MCF 10A (cell line): Measurements from ENCODE around the gene PTPRN2. TPM values are rescaled to one million over a fixed set of nuclear protein-coding genes. Genes with fewer than 3 reads are reported as not detected.

Source experiments
- BruUV-seq: library from RNA; stranded (reverse); fragments of 400-500 nt; replicated peaks from 2 replicates; lab custom pipeline; 2021; lab: Mats Ljungman, UMichigan
- CTCF ChIA-PET: fragments of 300-600 bp; sonication (Branson Sonifier 250); formaldehyde crosslinking; extraction: SDS; loops from one replicate; lab custom pipeline; 2021; ENCODE audit warnings: antibody characterized with exemption, inconsistent platforms; lab: Yijun Ruan, JAX
- POLR2A ChIA-PET: fragments of 300-600, 350-650 bp; sonication (Branson Sonifier 250); formaldehyde crosslinking; extraction: SDS; loops from one replicate; lab custom pipeline; 2020; ENCODE audit warnings: antibody characterized with exemption, inconsistent platforms; lab: Yijun Ruan, JAX
- DNase-seq: peaks from one replicate; pipeline ENCODE4 v3.0.0-alpha.2; 2018; ENCODE audit not compliant: unreplicated experiment
- H3K27ac Mint-ChIP-seq: one replicate; pipeline ENCODE4 v1.8.0; 2022; ENCODE audit warnings: mild to moderate bottlenecking, low read depth, mixed read lengths; ENCODE audit not compliant: unreplicated experiment
- H3K27me3 Mint-ChIP-seq: one replicate; pipeline ENCODE4 v1.8.0; 2022; ENCODE audit warnings: mixed read lengths; ENCODE audit not compliant: insufficient read depth, unreplicated experiment
- H3K36me3 Mint-ChIP-seq: one replicate; pipeline ENCODE4 v1.8.0; 2022; ENCODE audit warnings: mild to moderate bottlenecking, moderate library complexity, mixed read lengths; ENCODE audit not compliant: insufficient read depth, unreplicated experiment
- H3K4me1 Mint-ChIP-seq: one replicate; pipeline ENCODE4 v1.8.0; 2022; ENCODE audit warnings: mixed read lengths; ENCODE audit not compliant: insufficient read depth, unreplicated experiment
- H3K4me3 Mint-ChIP-seq: one replicate; pipeline ENCODE4 v1.8.0; 2022; ENCODE audit warnings: mild to moderate bottlenecking, moderate library complexity, mixed read lengths; ENCODE audit not compliant: unreplicated experiment
- H3K9me3 Mint-ChIP-seq: one replicate; pipeline ENCODE4 v1.8.0; 2022; ENCODE audit warnings: mixed read lengths; ENCODE audit not compliant: unreplicated experiment
- CTCF ChIP-seq: fragments of 200-600 bp; IDR thresholded peaks from one replicate; pipeline ENCODE4 v1.8.0; 2022; ENCODE audit warnings: antibody characterized with exemption, mild to moderate bottlenecking; ENCODE audit not compliant: unreplicated experiment
- intact Hi-C: fragments of 100-400 bp; cut with micrococcal nuclease; formaldehyde crosslinking; loops from 2 replicates; pipeline ENCODE4 v1.14.1; 2022
- total RNA-seq: library from RNA; stranded (reverse); gene quantifications from 2 replicates; pipeline ENCODE4 v1.2.3, GENCODE V29; 2022

Gene PTPRN2
- total RNA-seq, 1 experiment from 2014 or later = 4.5 TPM

GRCh38 chr7:158029509-158029908, 558.1 kb downstream of the PTPRN2 start:
- intact Hi-C loops = no loop called here
- POLR2A ChIA-PET = no interaction called here
- Mint-ChIP-seq H3K27me3 (no peaks in the 10 kb centered on the region), H3K4me3 (no peak overlapping the region), H3K27ac (no peak overlapping the region), H3K4me1 (no peaks in the 10 kb centered on the region), H3K9me3 (peaks cover 15% of the 10 kb centered on the region), H3K36me3 (no peaks in the 10 kb centered on the region)
- DNase-seq = no peak
- TF ChIP-seq CTCF = no peak
- CTCF ChIA-PET = no interaction called here
- no TSS peak for BruUV-seq

- no peaks in the 10 kb centered on the region for H3K27me3 Mint-ChIP-seq
- ChIA-PET CTCF (no interaction called here), POLR2A (no interaction called here)
- no peak overlapping the region for H3K4me3 Mint-ChIP-seq
- no peaks in the 10 kb centered on the region for H3K36me3 Mint-ChIP-seq
- BruUV-seq = no TSS peak
- no peak for DNase-seq
- H3K9me3 Mint-ChIP-seq = peaks cover 15% of the 10 kb centered on the region
- TF ChIP-seq CTCF = no peak
- H3K27ac Mint-ChIP-seq = no peak overlapping the region
- H3K4me1 Mint-ChIP-seq = no peaks in the 10 kb centered on the region
- intact Hi-C loops = no loop called here
Measured at GRCh38 chr7:158028971-158029370, 558.7 kb downstream of the PTPRN2 start.

- Mint-ChIP-seq H3K4me3 (no peak overlapping the region), H3K4me1 (no peaks in the 10 kb centered on the region), H3K36me3 (no peaks in the 10 kb centered on the region), H3K9me3 (peaks cover 15% of the 10 kb centered on the region), H3K27me3 (no peaks in the 10 kb centered on the region), H3K27ac (no peak overlapping the region)
- no peak for TF ChIP-seq CTCF
- intact Hi-C loops = no loop called here
- no TSS peak for BruUV-seq
- DNase-seq = no peak
- ChIA-PET CTCF (no interaction called here), POLR2A (no interaction called here)
Measured at GRCh38 chr7:158028290-158028941, 559.2 kb downstream of the PTPRN2 start.

GRCh38 chr7:158027646-158028045, 560.0 kb downstream of the PTPRN2 start:
- H3K9me3 Mint-ChIP-seq = peaks cover 11% of the 10 kb centered on the region
- no peak overlapping the region for H3K4me3 Mint-ChIP-seq
- no peak for TF ChIP-seq CTCF
- intact Hi-C loops = no loop called here
- H3K27ac Mint-ChIP-seq = no peak overlapping the region
- CTCF ChIA-PET = no interaction called here
- POLR2A ChIA-PET = no interaction called here
- H3K4me1 Mint-ChIP-seq = no peaks in the 10 kb centered on the region
- no peak for DNase-seq
- no peaks in the 10 kb centered on the region for H3K36me3 Mint-ChIP-seq
- no TSS peak for BruUV-seq
- H3K27me3 Mint-ChIP-seq = no peaks in the 10 kb centered on the region
